Gastrocnemius medialis (tissue), 4 donors: ENCODE measurements around the gene ZNF574.

ENCODE experiments used
- POLR2A ChIP-seq, 2 donors: fragments of 450-650 bp; IDR thresholded peaks; one replicate each; pipeline ENCODE4 v1.6.1; 2017; ENCODE audit warnings: antibody characterized with exemption in 2 of 2, mild to moderate bottlenecking in 2 of 2, moderate library complexity in 2 of 2
- TF ChIP-seq, protein P1 (sequence below), 5 experiments: fragments of 450-650 bp in 3 of 5; fragments of 200-600 bp in 2 of 5; sonication (generic) in 2 of 5; IDR thresholded peaks in 4 of 5; conservative IDR thresholded peaks in 1 of 5; 1 replicate in 4 of 5; 2 replicates in 1 of 5; pipeline ENCODE4 v1.5.1; 2016 to 2019; ENCODE audit warnings: antibody characterized with exemption in 5 of 5, mild to moderate bottlenecking in 3 of 5, moderate library complexity in 3 of 5

- TF ChIP-seq POLR2A (IDR thresholded peaks at IDR 0.05), result no peak
- TF ChIP-seq, protein P1, sequence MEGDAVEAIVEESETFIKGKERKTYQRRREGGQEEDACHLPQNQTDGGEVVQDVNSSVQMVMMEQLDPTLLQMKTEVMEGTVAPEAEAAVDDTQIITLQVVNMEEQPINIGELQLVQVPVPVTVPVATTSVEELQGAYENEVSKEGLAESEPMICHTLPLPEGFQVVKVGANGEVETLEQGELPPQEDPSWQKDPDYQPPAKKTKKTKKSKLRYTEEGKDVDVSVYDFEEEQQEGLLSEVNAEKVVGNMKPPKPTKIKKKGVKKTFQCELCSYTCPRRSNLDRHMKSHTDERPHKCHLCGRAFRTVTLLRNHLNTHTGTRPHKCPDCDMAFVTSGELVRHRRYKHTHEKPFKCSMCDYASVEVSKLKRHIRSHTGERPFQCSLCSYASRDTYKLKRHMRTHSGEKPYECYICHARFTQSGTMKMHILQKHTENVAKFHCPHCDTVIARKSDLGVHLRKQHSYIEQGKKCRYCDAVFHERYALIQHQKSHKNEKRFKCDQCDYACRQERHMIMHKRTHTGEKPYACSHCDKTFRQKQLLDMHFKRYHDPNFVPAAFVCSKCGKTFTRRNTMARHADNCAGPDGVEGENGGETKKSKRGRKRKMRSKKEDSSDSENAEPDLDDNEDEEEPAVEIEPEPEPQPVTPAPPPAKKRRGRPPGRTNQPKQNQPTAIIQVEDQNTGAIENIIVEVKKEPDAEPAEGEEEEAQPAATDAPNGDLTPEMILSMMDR (IDR thresholded peaks at IDR 0.05 in 4 of 5, conservative IDR thresholded peaks at IDR 0.05 in 1 of 5), result no peak
Measured at GRCh38 chr19:42111384-42111783, 35.4 kb downstream of the ZNF574 start.
